Measurements from ENCODE around the gene SH2D3C. TPM values are rescaled to one million over a fixed set of nuclear protein-coding genes. Genes with fewer than 3 reads are reported as not detected.

The SH2D3C gene
- total RNA-seq, 2 donors from 2014 or later: 15.9 to 27.2 TPM

DNA sequence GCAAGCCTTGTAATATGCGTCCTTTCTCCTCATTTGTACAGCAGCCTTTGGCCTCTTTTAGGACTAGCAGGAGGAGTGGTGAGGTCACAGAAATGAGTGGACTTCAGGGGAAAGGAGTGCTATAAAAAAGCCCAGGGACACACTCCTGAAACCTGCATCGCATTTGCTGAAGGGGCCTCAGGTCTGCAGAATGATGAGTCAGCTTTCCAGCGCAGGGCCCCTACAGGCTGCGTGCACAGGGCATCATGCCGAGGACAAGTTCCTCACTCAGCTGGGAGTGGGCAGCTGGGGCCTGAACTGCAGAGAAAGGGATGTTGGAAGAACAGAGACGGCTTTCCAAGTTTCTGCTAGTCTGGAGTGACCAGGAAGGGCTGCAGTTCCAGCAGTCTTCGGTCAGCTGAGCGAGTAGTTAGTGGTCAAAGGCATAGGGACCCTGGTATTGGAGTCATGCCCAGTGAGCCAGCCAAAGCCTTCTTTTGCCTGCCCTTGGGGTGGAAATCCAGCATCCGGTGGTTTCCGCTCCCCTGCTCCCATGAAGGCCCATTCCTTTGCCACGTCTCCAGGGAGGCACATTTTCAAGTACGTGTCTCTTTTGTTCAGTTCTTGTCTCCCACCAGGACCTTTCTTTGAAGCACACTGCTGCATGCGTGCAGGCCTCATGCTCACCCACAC lies 89.0 kb downstream of the SH2D3C start:
- Mint-ChIP-seq H3K27ac (no peak overlapping the region), H3K27me3 (no peaks in the 10 kb centered on the region)

More for the DNA sequence above, 89.0 kb downstream of the SH2D3C start:
- peaks cover 2% of the 10 kb centered on the region for H3K4me1 Mint-ChIP-seq
- H3K4me3 Mint-ChIP-seq: no peak overlapping the region
- no peaks in the 10 kb centered on the region for H3K9me3 ChIP-seq (ENCODE audit: control insufficient read depth, low read length, poor library complexity, severe bottlenecking)
- ATAC-seq (no peak), DNase-seq (no peak)
- peaks cover 5% of the 10 kb centered on the region for H3K36me3 Mint-ChIP-seq (ENCODE audit: low read depth)

Other genes with a start within 250 kb of the SH2D3C start
- gene STXBP1, start 166.4 kb downstream of the SH2D3C start, total RNA-seq: 1 to 10 TPM; 6.3 to 8.4 TPM
- gene CFAP157, start 71.7 kb downstream of the SH2D3C start, total RNA-seq: under 1 TPM in 1 of 2 donors, not detected in 1; 0.27 TPM
- 1 to 10 TPM; 6.6 to 6.7 TPM for gene PTRH1, start 63.0 kb downstream of the SH2D3C start, total RNA-seq
- gene TTC16, start 62.6 kb downstream of the SH2D3C start, total RNA-seq: 1 to 10 TPM; 3.7 to 4.3 TPM
- gene TOR2A, start 43.4 kb downstream of the SH2D3C start, total RNA-seq: 10 to 100 TPM in 1 of 2 donors, 1 to 10 TPM in 1; 9.4 to 10.5 TPM
- 100 to 1,000 TPM; 107 to 123 TPM for gene CDK9, start 7.4 kb upstream of the SH2D3C start, total RNA-seq
- gene FPGS, start 24.2 kb upstream of the SH2D3C start, total RNA-seq: 10 to 100 TPM; 71.2 to 80.6 TPM
- 1 to 10 TPM; 3.2 to 6.4 TPM for gene ENG, start 76.0 kb upstream of the SH2D3C start, total RNA-seq
- gene AK1, start 99.0 kb upstream of the SH2D3C start, total RNA-seq: 10 to 100 TPM; 35.9 to 66.5 TPM
- 100 to 1,000 TPM in 1 of 2 donors, 10 to 100 TPM in 1; 74.5 to 108 TPM for gene ST6GALNAC6, start 120.9 kb upstream of the SH2D3C start, total RNA-seq
- 10 to 100 TPM; 18.5 to 22.1 TPM for gene ST6GALNAC4, start 138.4 kb upstream of the SH2D3C start, total RNA-seq
- 1 to 10 TPM; 2.1 to 2.3 TPM for gene PIP5KL1, start 152.1 kb upstream of the SH2D3C start, total RNA-seq
- 10 to 100 TPM; 23.3 to 26.2 TPM for gene DPM2, start 159.2 kb upstream of the SH2D3C start, total RNA-seq
- 100 to 1,000 TPM; 254 to 268 TPM for gene EEIG1, start 202.3 kb upstream of the SH2D3C start, total RNA-seq